Measurements from ENCODE around the gene DHX8.

Gene DHX8

GRCh38 chr17:43526886-43527648, 43.3 kb downstream of the DHX8 start:
- DNase-seq: no peak

GRCh38 chr17:43528319-43528987, 44.7 kb downstream of the DHX8 start:
- DNase-seq: no peak

GRCh38 chr17:43528988-43529814, 45.4 kb downstream of the DHX8 start:
- no peak for DNase-seq

GRCh38 chr17:43529947-43530287, 46.1 kb downstream of the DHX8 start:
- no peak for DNase-seq

GRCh38 chr17:43530288-43531081, 46.7 kb downstream of the DHX8 start:
- DNase-seq: peak; percentile 72

- no peak for DNase-seq
These were observed 47.3 kb downstream of the DHX8 start for GRCh38 chr17:43531082-43531378.

GRCh38 chr17:43531955-43532354, 48.2 kb downstream of the DHX8 start:
- no peak for DNase-seq

- no peak for DNase-seq
These were observed 48.8 kb downstream of the DHX8 start for GRCh38 chr17:43532581-43532980.

- DNase-seq: no peak
These were observed 49.9 kb downstream of the DHX8 start for GRCh38 chr17:43533699-43534098.

GRCh38 chr17:43534909-43535308, 51.1 kb downstream of the DHX8 start:
- DNase-seq: no peak

GRCh38 chr17:43536236-43536992, 52.6 kb downstream of the DHX8 start:
- no peak for DNase-seq

- DNase-seq: no peak
These were observed 57.3 kb downstream of the DHX8 start for GRCh38 chr17:43540821-43541674.

- no peak for DNase-seq
These were observed 59.1 kb downstream of the DHX8 start for GRCh38 chr17:43542859-43543258.

- no peak for DNase-seq
These were observed 59.5 kb downstream of the DHX8 start for GRCh38 chr17:43543300-43543699.

- peak; percentile 36 for DNase-seq
These were observed 60.2 kb downstream of the DHX8 start for GRCh38 chr17:43543771-43544575.

GRCh38 chr17:43545383-43545632, 61.5 kb downstream of the DHX8 start:
- no peak for DNase-seq

- DNase-seq: peak; percentile 67
These were observed 62.8 kb downstream of the DHX8 start, which contains the start of gene ETV4 for GRCh38 chr17:43546319-43547188. TSS of gene ETV4 (minus strand) at chr17:43546340. CDS start at chr17:43545617, 723 bp downstream.

GRCh38 chr17:43547189-43547550, 63.4 kb downstream of the DHX8 start:
- no peak for DNase-seq

- DNase-seq: no peak
These were observed 64.0 kb downstream of the DHX8 start for GRCh38 chr17:43547659-43548256.
